GM18909 (cell line): Measurements from ENCODE around the gene HSPA2.
"Not testable (repeated sequence)": the region's sequence is repeated elsewhere in the genome, so short reads cannot be mapped to it uniquely, and the experiment has no call there.

ENCODE experiments used
- ATAC-seq: cut with Tn5 transposase; IDR thresholded peaks from one replicate; pipeline ENCODE4 v1.9.1; 2021; ENCODE audit warnings: mild to moderate bottlenecking; ENCODE audit not compliant: unreplicated experiment, poor library complexity

Gene HSPA2

GRCh38 chr14:64550621-64551333 lies 10.2 kb downstream of the HSPA2 start:
- ATAC-seq = no peak

GRCh38 chr14:64554556-64554955 lies 14.0 kb downstream of the HSPA2 start:
- no peak for ATAC-seq

- ATAC-seq = no peak
Observed at GRCh38 chr14:64556526-64556925, 16.0 kb downstream of the HSPA2 start.

- ATAC-seq = not testable (repeated sequence)
Observed at GRCh38 chr14:64558216-64558615, 17.7 kb downstream of the HSPA2 start.

DNA sequence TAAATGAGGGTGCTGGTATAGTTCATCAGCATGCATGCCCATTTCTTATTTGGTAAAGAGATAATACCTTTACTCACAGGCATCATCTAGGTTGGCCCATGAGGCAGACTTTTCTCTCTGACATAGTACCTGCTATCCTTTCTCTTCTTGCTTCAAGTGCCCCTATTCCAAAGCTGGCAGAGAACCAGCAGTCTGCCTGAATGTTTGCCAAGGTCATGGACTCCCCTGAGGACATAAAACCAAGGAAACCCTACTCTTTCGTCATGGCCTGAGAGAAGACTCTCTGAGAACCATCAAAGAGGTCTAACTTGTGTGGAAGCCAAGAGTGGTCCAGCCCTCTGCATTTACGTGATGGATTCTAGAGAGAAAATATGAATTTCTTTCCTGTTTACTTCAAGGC lies 21.1 kb downstream of the HSPA2 start:
- no peak for ATAC-seq

GRCh38 chr14:64562436-64562835 lies 21.9 kb downstream of the HSPA2 start:
- ATAC-seq = no peak

GRCh38 chr14:64563696-64564095 lies 23.2 kb downstream of the HSPA2 start:
- ATAC-seq = no peak

- ATAC-seq = no peak
Observed at GRCh38 chr14:64566651-64567122, 26.1 kb downstream of the HSPA2 start.

DNA sequence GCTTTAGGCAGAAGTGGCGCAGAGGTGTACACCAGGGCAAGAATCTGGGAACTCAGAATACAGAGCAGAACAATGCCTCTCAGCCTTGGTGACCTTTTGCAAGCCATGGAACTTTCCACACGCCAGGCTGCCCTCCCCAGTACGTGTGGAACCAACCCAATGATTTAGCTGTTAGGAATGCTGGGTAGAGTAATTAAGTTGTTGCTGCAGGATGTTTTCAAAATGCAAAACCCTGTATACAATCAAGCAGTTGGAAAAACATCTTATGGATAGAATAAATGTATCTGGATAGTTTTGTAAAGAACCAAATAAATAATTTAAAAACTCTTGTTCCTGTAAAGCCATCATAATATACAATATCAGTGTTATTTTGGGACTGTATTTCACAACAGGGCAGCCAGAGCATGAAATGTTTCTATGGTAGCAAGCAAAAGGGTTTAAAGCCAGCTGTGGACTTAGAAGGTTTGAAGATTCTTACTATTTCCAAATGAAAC lies 28.6 kb downstream of the HSPA2 start:
- ATAC-seq = no peak

- not testable (repeated sequence) for ATAC-seq
Observed at GRCh38 chr14:64569646-64570045, 29.1 kb downstream of the HSPA2 start.

- no peak for ATAC-seq
Observed at GRCh38 chr14:64572386-64573104, 32.0 kb downstream of the HSPA2 start.

GRCh38 chr14:64573109-64573508 lies 32.6 kb downstream of the HSPA2 start:
- no peak for ATAC-seq

- no peak for ATAC-seq
Observed at GRCh38 chr14:64574371-64575107, 34.0 kb downstream of the HSPA2 start.

DNA sequence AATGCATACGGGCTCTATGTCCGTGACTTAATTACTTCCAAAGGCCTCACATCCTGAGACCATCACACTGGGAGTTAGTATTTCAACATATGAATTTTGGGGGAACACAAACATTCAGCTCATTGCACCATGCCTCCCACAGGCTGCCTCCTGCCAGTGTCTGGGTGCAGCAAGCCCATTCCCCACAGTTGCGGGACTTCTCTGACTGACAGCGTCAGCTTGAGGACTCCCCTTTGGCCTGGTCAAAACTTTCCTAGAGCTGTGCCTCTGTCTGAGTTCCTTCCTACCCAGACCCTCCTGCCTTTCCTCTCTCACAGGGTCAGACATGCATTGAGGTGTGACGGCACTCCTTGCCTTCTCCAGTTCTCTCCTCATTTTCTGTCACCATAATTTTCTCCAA lies 36.7 kb downstream of the HSPA2 start:
- no peak for ATAC-seq

- ATAC-seq = no peak
Observed at GRCh38 chr14:64580467-64580866, 39.9 kb downstream of the HSPA2 start.

DNA sequence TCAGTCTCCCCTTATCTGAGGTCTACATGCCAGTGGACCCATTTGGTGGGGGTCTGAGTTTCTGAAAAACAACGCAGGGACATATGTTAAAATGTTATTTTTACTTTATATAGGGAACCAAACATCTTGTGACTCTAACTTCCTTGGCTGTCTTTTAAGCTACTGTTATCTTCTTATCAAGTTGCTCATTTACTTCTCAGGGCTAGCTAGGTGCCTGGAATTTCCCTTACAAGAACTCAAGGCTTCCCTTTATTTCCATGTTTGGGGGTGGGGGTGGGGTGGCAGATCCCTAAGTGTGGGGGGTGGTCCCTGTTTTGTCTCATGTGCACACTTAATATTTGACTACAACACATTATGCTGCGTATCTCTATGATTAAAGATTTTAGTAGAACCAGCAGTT lies 40.8 kb downstream of the HSPA2 start:
- ATAC-seq = no peak

GRCh38 chr14:64581817-64582216 lies 41.3 kb downstream of the HSPA2 start:
- no peak for ATAC-seq

GRCh38 chr14:64584190-64584589 lies 43.6 kb downstream of the HSPA2 start:
- ATAC-seq = no peak

DNA sequence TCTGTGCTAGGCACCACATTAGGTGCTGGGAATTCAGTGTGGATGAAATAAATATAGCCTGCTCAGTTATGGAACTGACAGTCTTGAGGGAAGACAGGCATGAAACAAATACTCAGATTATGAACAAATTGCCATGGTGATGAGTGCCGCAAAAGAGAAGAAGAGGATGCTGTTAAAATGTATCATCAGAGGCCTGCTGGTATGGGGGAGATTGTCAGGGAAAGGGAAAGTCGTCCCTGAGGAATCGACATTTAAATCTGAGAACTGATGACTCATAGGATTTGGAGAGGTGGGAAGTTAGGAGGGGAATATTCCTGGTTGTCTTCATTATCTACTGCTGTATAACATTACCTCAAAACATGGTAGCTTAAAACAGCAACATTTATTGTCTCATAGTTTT lies 51.3 kb downstream of the HSPA2 start:
- no peak for ATAC-seq
